H1 (cell line): ENCODE measurements around the gene GTSF1L. TPM values are rescaled to one million over a fixed set of nuclear protein-coding genes. Genes with fewer than 3 reads are reported as not detected.

Source experiments
- CTCF ChIA-PET: fragments of 300-600 bp; sonication (Branson Sonifier 250); formaldehyde crosslinking; loops from one replicate; lab custom pipeline; 2021; ENCODE audit not compliant: partially characterized antibody; lab: Charles Lee
- POLR2A ChIA-PET: fragments of 300-600 bp; sonication (Branson Sonifier 250); formaldehyde crosslinking; loops from one replicate; lab custom pipeline; 2021; ENCODE audit warnings: inconsistent platforms; ENCODE audit not compliant: partially characterized antibody; lab: Charles Lee
- DNase-seq, 2 experiments: peaks; one replicate each; pipeline versions ENCODE4 v3.0.0 to v3.0.0-alpha.2; 2010 to 2022; ENCODE audit warnings: low spot score in 2 of 2, low read depth in 1 of 2, mixed read lengths in 1 of 2
- FAIRE-seq: peaks from 2 replicates; lab custom pipeline; 2011; peaks lifted over from hg19 to GRCh38; lab: Jason Lieb, UNC
- H2AFZ ChIP-seq: 2 replicates; pipeline ENCODE4 v1.8.1; 2012; ENCODE audit warnings: low read length, inconsistent platforms
- H2AK5ac ChIP-seq: 2 replicates; pipeline ENCODE4 v1.6.1; 2013; ENCODE audit warnings: low read depth, low read length
- H2BK120ac ChIP-seq: replicated peaks from 2 replicates; pipeline ENCODE3; 2013; ENCODE audit warnings: low read depth, low read length, inconsistent platforms
- H2BK12ac ChIP-seq: 2 replicates; pipeline ENCODE4 v1.6.1; 2013; ENCODE audit warnings: low read depth, low read length
- H2BK15ac ChIP-seq: 2 replicates; pipeline ENCODE4 v1.6.1; 2013; ENCODE audit warnings: low read length
- H2BK20ac ChIP-seq: 2 replicates; pipeline ENCODE4 v1.6.1; 2013; ENCODE audit warnings: low read length
- H2BK5ac ChIP-seq: 2 replicates; pipeline ENCODE4 v1.6.1; 2013; ENCODE audit warnings: low read depth, low read length
- H3K14ac ChIP-seq: 2 replicates; pipeline ENCODE4 v1.6.1; 2013; ENCODE audit warnings: inconsistent platforms; ENCODE audit not compliant: insufficient read length
- H3K18ac ChIP-seq: 2 replicates; pipeline ENCODE4 v1.6.1; 2013; ENCODE audit warnings: low read length; ENCODE audit errors: extremely low read depth
- H3K23ac ChIP-seq: 2 replicates; pipeline ENCODE4 v1.6.1; 2013; ENCODE audit warnings: inconsistent platforms; ENCODE audit not compliant: insufficient read length
- H3K23me2 ChIP-seq: 2 replicates; pipeline ENCODE4 v1.6.1; 2013; ENCODE audit warnings: low read depth, low read length
- H3K27ac ChIP-seq: 2 replicates; pipeline ENCODE4 v1.6.1; 2011; ENCODE audit warnings: low read depth, low read length, inconsistent platforms
- H3K27me3 ChIP-seq, 4 experiments: replicated peaks in 1 of 4; 1 replicate in 1 of 4; 2 replicates in 3 of 4; pipeline versions ENCODE4 v1.6.1 to v1.8.1; 2011 to 2013; ENCODE audit warnings: low read length in 3 of 4, mild to moderate bottlenecking in 3 of 4, inconsistent platforms in 2 of 4, mixed read lengths in 2 of 4, moderate library complexity in 1 of 4; ENCODE audit not compliant: control insufficient read depth in 3 of 4, insufficient read depth in 3 of 4; ENCODE audit errors: extremely low read depth in 1 of 4
- H3K36me3 ChIP-seq, 4 experiments: 2 replicates each; pipeline versions ENCODE4 v1.6.1 to v1.8.1; 2011 to 2013; ENCODE audit warnings: mild to moderate bottlenecking in 4 of 4, low read length in 3 of 4, moderate library complexity in 2 of 4, control low read depth in 1 of 4, inconsistent platforms in 1 of 4; ENCODE audit not compliant: insufficient read depth in 4 of 4, control insufficient read depth in 2 of 4
- H3K4ac ChIP-seq: replicated peaks from 2 replicates; pipeline ENCODE3; 2013; ENCODE audit warnings: low read length, low read depth, mixed read lengths, inconsistent platforms; ENCODE audit not compliant: insufficient read length
- H3K4me1 ChIP-seq, 4 experiments: replicated peaks in 1 of 4; 1 replicate in 1 of 4; 2 replicates in 3 of 4; pipeline versions ENCODE4 v1.6.1 to v1.8.1; 2011 to 2013; ENCODE audit warnings: low read length in 3 of 4, inconsistent platforms in 2 of 4, mixed read lengths in 1 of 4; ENCODE audit not compliant: insufficient read depth in 4 of 4, control insufficient read depth in 3 of 4
- H3K4me2 ChIP-seq, 2 experiments: 2 replicates each; pipeline versions ENCODE4 v1.6.1 to v1.8.1; 2011 to 2013; ENCODE audit warnings: low read depth in 2 of 2, low read length in 2 of 2, control low read depth in 1 of 2, inconsistent platforms in 1 of 2, mild to moderate bottlenecking in 1 of 2; ENCODE audit not compliant: insufficient read depth in 1 of 2
- H3K4me3 ChIP-seq, 4 experiments: fragments of 200-600, 300-600 bp in 1 of 4; sonication (generic), shearing (Covaris generic), sonication (Bioruptor Twin) in 1 of 4; 2 replicates each; pipeline versions ENCODE4 v1.5.1 to v1.8.1; 2011 to 2016; ENCODE audit warnings: low read length in 4 of 4, low read depth in 3 of 4, control low read depth in 2 of 4, inconsistent platforms in 2 of 4, mild to moderate bottlenecking in 2 of 4, mixed read lengths in 1 of 4, moderate library complexity in 1 of 4; ENCODE audit not compliant: insufficient read depth in 2 of 4; ENCODE audit errors: extremely low read depth in 1 of 4
- H3K56ac ChIP-seq: replicated peaks from 2 replicates; pipeline ENCODE3; 2013; ENCODE audit warnings: low read depth, mild to moderate bottlenecking, mixed read lengths, low read length, inconsistent platforms; ENCODE audit not compliant: insufficient read length
- H3K79me1 ChIP-seq: 2 replicates; pipeline ENCODE4 v1.6.1; 2013; ENCODE audit warnings: low read depth, low read length, control low read depth
- H3K79me2 ChIP-seq, 2 experiments: 2 replicates each; pipeline versions ENCODE4 v1.6.1 to v1.8.1; 2012 to 2013; ENCODE audit warnings: low read length in 2 of 2, mild to moderate bottlenecking in 2 of 2, inconsistent platforms in 1 of 2; ENCODE audit not compliant: insufficient read depth in 2 of 2, control insufficient read depth in 1 of 2
- H3K9ac ChIP-seq, 4 experiments: replicated peaks in 1 of 4; 1 replicate in 1 of 4; 2 replicates in 3 of 4; pipeline versions ENCODE4 v1.6.1 to v1.8.1; 2011 to 2013; ENCODE audit warnings: low read depth in 3 of 4, low read length in 3 of 4, control low read depth in 2 of 4, mild to moderate bottlenecking in 2 of 4, moderate library complexity in 2 of 4, inconsistent platforms in 1 of 4; ENCODE audit errors: extremely low read depth in 1 of 4
- H3K9me3 ChIP-seq, 2 experiments: 2 replicates each; pipeline versions ENCODE4 v1.6.1 to v1.8.1; 2012 to 2013; ENCODE audit warnings: mild to moderate bottlenecking in 2 of 2, moderate library complexity in 2 of 2, control low read depth in 1 of 2, inconsistent platforms in 1 of 2, low read depth in 1 of 2, low read length in 1 of 2, mixed read lengths in 1 of 2; ENCODE audit not compliant: insufficient read depth in 2 of 2
- H4K20me1 ChIP-seq, 2 experiments: replicated peaks in 1 of 2; 2 replicates each; pipeline versions ENCODE3 to v1.8.1; 2011 to 2013; ENCODE audit warnings: inconsistent platforms in 2 of 2, low read length in 2 of 2, mild to moderate bottlenecking in 1 of 2; ENCODE audit not compliant: insufficient read depth in 2 of 2, control insufficient read depth in 1 of 2
- H4K5ac ChIP-seq: 2 replicates; pipeline ENCODE4 v1.6.1; 2013; ENCODE audit warnings: low read length, low read depth, mixed read lengths, inconsistent platforms; ENCODE audit not compliant: insufficient read length
- H4K8ac ChIP-seq: 2 replicates; pipeline ENCODE4 v1.8.0; 2013; ENCODE audit warnings: mild to moderate bottlenecking, moderate library complexity, low read length, inconsistent platforms; ENCODE audit not compliant: insufficient read depth; ENCODE audit errors: extremely low read depth
- H4K91ac ChIP-seq: replicated peaks from 2 replicates; pipeline ENCODE3; 2013; ENCODE audit warnings: low read length, mixed read lengths, inconsistent platforms; ENCODE audit not compliant: insufficient read length
- CTBP2 ChIP-seq: IDR thresholded peaks from 2 replicates; pipeline ENCODE4 v1.7.0; 2011; ENCODE audit warnings: borderline replicate concordance, mild to moderate bottlenecking, moderate library complexity, mixed read lengths, low read length; ENCODE audit not compliant: insufficient read depth, insufficient read length
- POLR2AphosphoS5 ChIP-seq: IDR thresholded peaks from 2 replicates; pipeline ENCODE4 v1.6.1; 2011; ENCODE audit warnings: low read depth, low read length
- WGBS, 2 experiments: shearing (Covaris generic) in 1 of 2; methylation state at CpG; one replicate each; pipeline versions ENCODE4 v1.1.6 to v1.1.7; 2013 to 2015; ENCODE audit warnings: low lambda C conversion rate in 2 of 2, mixed read lengths in 2 of 2, inconsistent platforms in 1 of 2, low coverage in 1 of 2, missing lambda C conversion rate in 1 of 2; ENCODE audit not compliant: insufficient replicate concordance in 2 of 2, insufficient coverage in 1 of 2, insufficient read length in 1 of 2; ENCODE audit errors: extremely low coverage in 1 of 2, missing lambda C conversion rate in 1 of 2; 5-methylcytosine and 5-hydroxymethylcytosine counted together
- polyA plus RNA-seq, 7 experiments: library from polyadenylated mRNA; depleted of rRNA in 3 of 7; stranded (reverse) in 5 of 7; unstranded in 2 of 7; fragments of >200 nt in 5 of 7; fragments of 200-250 nt in 2 of 7; gene quantifications; 1 replicate in 5 of 7; 2 replicates in 1 of 7; 4 replicates in 1 of 7; pipeline versions ENCODE4 v1.2.1 to v1.2.3, GENCODE V29; 2011 to 2013; ENCODE audit warnings: missing spikeins in 2 of 7, mixed read lengths in 2 of 7
- total RNA-seq: library from RNA; stranded (reverse); fragmentation: NEBNext Ultra II Directional; extraction: Animal tissue kit (Norgen Biotek cat#: 25700); gene quantifications from 2 replicates; pipeline ENCODE4 v1.2.1, GENCODE V29; 2021

Gene GTSF1L
- total and polyA plus RNA-seq, 2 of the 8 experiments (the other 6 are each of a cell fraction or from before 2014, with no cell fraction given) = not detected

GRCh38 chr20:43681468-43681942 lies 45.3 kb downstream of the GTSF1L start:
- Histone ChIP-seq H3K23me2 (no peaks in the 10 kb centered on the region), H3K79me1 (peaks cover 19% of the 10 kb centered on the region; the same call in 1 of the 2 replicates), H3K27me3 (no peaks in the 10 kb centered on the region), H4K8ac (no peak overlapping the region; the same call in 1 of the 2 replicates), H3K4me1 (no peaks in the 10 kb centered on the region), H4K5ac (no peak overlapping the region), H3K9me3 (no peaks in the 10 kb centered on the region), H3K23ac (no peak overlapping the region), H3K9ac (no peak overlapping the region), H3K4ac (no peak overlapping the region), H3K27ac (no peak overlapping the region; the same call in 1 of the 2 replicates), H3K4me3 (no peak overlapping the region), H2AFZ (no peak overlapping the region), H3K18ac (no peak overlapping the region), H2BK120ac (no peak overlapping the region), H3K14ac (no peak overlapping the region), H4K20me1 (peaks cover 2 to 15% of the 10 kb centered on the region in 2 experiments), H2AK5ac (no peak overlapping the region), H3K4me2 (no peak overlapping the region), H2BK12ac (no peak overlapping the region), H3K36me3 (peaks cover 11 to 33% (median 20%) of the 10 kb centered on the region in 4 experiments), H2BK20ac (no peak overlapping the region), H3K56ac (no peak overlapping the region), H3K79me2 (peaks cover 8 to 35% of the 10 kb centered on the region in 2 experiments; a peak in 3 of 4 replicates), H4K91ac (no peak overlapping the region), H2BK5ac (no peak overlapping the region), H2BK15ac (no peak overlapping the region)
- TF ChIP-seq POLR2AphosphoS5 (0 out of 2 replicates have a peak, but pooled peaks have one; percentile 8), CTBP2 (no peak)
- no peak for FAIRE-seq
- 87% methylated on average over 8 of the region's 8 CpGs; no CpG with 5 or more reads in 1 of the 2 experiments for WGBS, 2 experiments
- ChIA-PET CTCF (interaction anchor here (0.8 to 1.5 kb wide), 3 partner anchors 11 to 144 kb away, joined by 3 to 5 read pairs (median 3); no protein-coding TSS in a partner anchor), POLR2A (interaction anchor here (1.2 to 4.0 kb wide), 3 partner anchors 11 to 155 kb away, joined by 4 to 15 read pairs (median 5); no protein-coding TSS in a partner anchor)
- no peak for DNase-seq
